Motor neuron (in vitro differentiated cells): ENCODE measurements around the gene TM6SF1. TPM values are rescaled to one million over a fixed set of nuclear protein-coding genes. Genes with fewer than 3 reads are reported as not detected.
"Not testable (repeated sequence)": the region's sequence is repeated elsewhere in the genome, so short reads cannot be mapped to it uniquely, and the experiment has no call there.

ENCODE experiments used
- ATAC-seq, 8 experiments: fragments of 200-7000 bp; cut with Tn5 transposase; replicated peaks in 6 of 8; 2 replicates each; pipeline ENCODE4 v1.8.0; 2021; ENCODE audit warnings: mild to moderate bottlenecking in 8 of 8, moderate library complexity in 8 of 8
- H3K27ac ChIP-seq, 2 donors: fragments of 250-450 bp; sonication (Bioruptor Pico); 2 replicates each; pipeline ENCODE4 v1.9.0; 2021; ENCODE audit warnings: antibody characterized with exemption in 2 of 2, mild to moderate bottlenecking in 2 of 2, moderate library complexity in 1 of 2
- H3K4me1 ChIP-seq, 2 donors: fragments of 250-450 bp; sonication (Bioruptor Pico); replicated peaks in 1 of 2; 2 replicates each; pipeline ENCODE4 v1.6.1; 2021; ENCODE audit warnings: antibody characterized with exemption in 2 of 2, mild to moderate bottlenecking in 2 of 2, moderate library complexity in 1 of 2
- H3K4me3 ChIP-seq, 5 donors: fragments of 250-450 bp; sonication (Bioruptor Pico); 2 replicates each; pipeline ENCODE4 v1.9.0; 2021; ENCODE audit warnings: antibody characterized with exemption in 5 of 5, mild to moderate bottlenecking in 5 of 5, moderate library complexity in 4 of 5
- whole genome bisulfite sequencing, 10 experiments: fragments of 450-650 bp; shearing (Covaris generic); methylation state at CpG; one replicate each; pipeline ENCODE4 v1.0.0; 2022; 5-methylcytosine and 5-hydroxymethylcytosine counted together
- in situ Hi-C, 9 experiments: fragments of 400-800 bp; cut with MboI; loops; one replicate each; pipeline ENCODE4 v1.15.0; 2021; ENCODE audit warnings: low sequenced_read_pairs in 9 of 9, low pct_unique_long_range_greater_than_20kb in 2 of 9; ENCODE audit not compliant: unreplicated experiment in 9 of 9
- total RNA-seq, 8 experiments: library from RNA; unstranded; fragments of 300-600 nt; gene quantifications; 2 replicates each; pipeline versions ENCODE4 v1.2.3 to v1.2.4, GENCODE V29; 2022

The TM6SF1 gene
- total RNA-seq, 8 experiments from 2014 or later, result 0.33 to 4.3 (median 0.78) TPM; not detected in 2

DNA sequence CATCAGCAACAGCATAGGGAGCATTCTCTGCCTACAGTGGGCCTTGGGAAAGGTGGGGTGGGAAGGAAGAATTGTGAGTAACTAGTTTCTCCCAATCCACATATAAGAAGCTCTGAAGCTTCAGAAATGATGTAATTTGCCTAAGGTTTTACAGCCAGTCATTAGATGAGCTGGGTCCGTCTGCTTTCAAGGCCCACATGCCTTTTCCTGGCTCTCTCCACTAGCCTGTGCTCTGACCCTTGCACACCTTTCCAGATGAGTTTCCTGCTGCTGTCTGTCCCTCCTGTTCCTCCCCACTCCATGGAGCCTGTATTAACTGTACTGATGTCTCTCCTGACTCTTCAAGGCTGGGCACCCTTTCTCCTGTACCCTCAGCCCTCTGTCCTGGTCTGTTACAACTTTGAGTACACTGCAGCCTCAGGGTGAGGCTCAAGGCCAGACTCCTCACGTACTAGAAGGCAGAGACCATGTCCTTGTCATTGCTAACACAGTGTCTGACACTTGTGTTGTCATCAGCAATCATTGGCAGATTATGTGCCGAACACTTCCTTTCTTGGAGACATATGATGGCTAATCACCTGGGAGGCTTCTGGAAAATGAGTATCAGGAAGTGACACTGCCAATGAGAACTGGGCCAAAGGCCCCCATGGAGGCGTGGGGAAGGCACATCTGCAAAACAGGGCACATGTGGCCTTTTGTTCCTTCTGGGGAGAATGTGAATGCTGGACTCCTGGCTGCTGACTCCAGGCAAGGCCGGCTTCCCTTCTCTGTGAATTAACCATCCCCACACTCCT lies 6.6 kb downstream of the TM6SF1 start:
- no peak for ATAC-seq
- 79 to 100% (median 86%) methylated on average over 1 to 3 of the region's 5 CpGs; no CpG with 5 or more reads in 1 of the 10 experiments for WGBS, 10 experiments
- Histone ChIP-seq H3K4me3 (no peak overlapping the region), H3K4me1 (no peaks in the 10 kb centered on the region), H3K27ac (no peak overlapping the region)
- in situ Hi-C loops, result no loop called here

GRCh38 chr15:83114856-83115255 lies 7.4 kb downstream of the TM6SF1 start:
- ATAC-seq, result no peak
- Histone ChIP-seq H3K4me3 (no peak overlapping the region), H3K4me1 (no peaks in the 10 kb centered on the region), H3K27ac (no peak overlapping the region)
- WGBS, 10 experiments, result 72 to 100% (median 86%) methylated on average over 1 to 5 of the region's 6 CpGs; no CpG with 5 or more reads in 2 of the 10 experiments
- in situ Hi-C loops, result no loop called here

GRCh38 chr15:83115410-83115809 lies 8.0 kb downstream of the TM6SF1 start:
- 20 to 100% (median 91%) methylated on average over 1 to 3 of the region's 3 CpGs; no CpG with 5 or more reads in 4 of the 10 experiments for WGBS, 10 experiments
- no peak overlapping the region for H3K27ac ChIP-seq
- in situ Hi-C loops, result no loop called here
- no peaks in the 10 kb centered on the region for H3K4me1 ChIP-seq
- H3K4me3 ChIP-seq, result no peak overlapping the region
- no peak for ATAC-seq

GRCh38 chr15:83115831-83116565 lies 8.6 kb downstream of the TM6SF1 start:
- 76 to 98% (median 89%) methylated on average over 6 to 10 of the region's 11 CpGs; no CpG with 5 or more reads in 3 of the 10 experiments for WGBS, 10 experiments
- in situ Hi-C loops, result no loop called here
- H3K4me1 ChIP-seq, result no peaks in the 10 kb centered on the region
- H3K27ac ChIP-seq, result no peak overlapping the region
- ATAC-seq, result no peak
- no peak overlapping the region for H3K4me3 ChIP-seq

GRCh38 chr15:83118291-83118827 lies 10.9 kb downstream of the TM6SF1 start:
- WGBS, 10 experiments, result 32 to 85% (median 73%) methylated on average over 2 to 6 of the region's 6 CpGs
- ATAC-seq, result no peak
- Histone ChIP-seq H3K4me1 (no peaks in the 10 kb centered on the region), H3K27ac (no peak overlapping the region), H3K4me3 (no peak overlapping the region)
- in situ Hi-C loops, result no loop called here

GRCh38 chr15:83118968-83119367 lies 11.5 kb downstream of the TM6SF1 start:
- no peak overlapping the region for H3K4me3 ChIP-seq
- 0 to 100% (median 92%) methylated on average over 1 to 4 of the region's 4 CpGs; no CpG with 5 or more reads in 2 of the 10 experiments for WGBS, 10 experiments
- in situ Hi-C loops, result no loop called here
- H3K27ac ChIP-seq, result no peak overlapping the region
- H3K4me1 ChIP-seq, result no peaks in the 10 kb centered on the region
- no peak for ATAC-seq

- in situ Hi-C loops, result no loop called here
- no peak for ATAC-seq
- WGBS, 10 experiments, result 44 to 100% (median 94%) methylated on average over 1 to 7 of the region's 9 CpGs; no CpG with 5 or more reads in 2 of the 10 experiments
- no peaks in the 10 kb centered on the region for H3K4me1 ChIP-seq
- no peak overlapping the region for H3K27ac ChIP-seq
- no peak overlapping the region for H3K4me3 ChIP-seq
Measured at GRCh38 chr15:83119968-83120581, 12.6 kb downstream of the TM6SF1 start.

GRCh38 chr15:83123529-83123928 lies 16.1 kb downstream of the TM6SF1 start:
- no peak overlapping the region for H3K4me3 ChIP-seq
- H3K4me1 ChIP-seq, result no peaks in the 10 kb centered on the region
- H3K27ac ChIP-seq, result no peak overlapping the region
- 89 to 100% (median 100%) methylated on average over 1 of the region's 1 CpG; no CpG with 5 or more reads in 2 of the 10 experiments for WGBS, 10 experiments
- ATAC-seq, result peak in 1 of 8 experiments; percentile 30
- in situ Hi-C loops, result no loop called here

DNA sequence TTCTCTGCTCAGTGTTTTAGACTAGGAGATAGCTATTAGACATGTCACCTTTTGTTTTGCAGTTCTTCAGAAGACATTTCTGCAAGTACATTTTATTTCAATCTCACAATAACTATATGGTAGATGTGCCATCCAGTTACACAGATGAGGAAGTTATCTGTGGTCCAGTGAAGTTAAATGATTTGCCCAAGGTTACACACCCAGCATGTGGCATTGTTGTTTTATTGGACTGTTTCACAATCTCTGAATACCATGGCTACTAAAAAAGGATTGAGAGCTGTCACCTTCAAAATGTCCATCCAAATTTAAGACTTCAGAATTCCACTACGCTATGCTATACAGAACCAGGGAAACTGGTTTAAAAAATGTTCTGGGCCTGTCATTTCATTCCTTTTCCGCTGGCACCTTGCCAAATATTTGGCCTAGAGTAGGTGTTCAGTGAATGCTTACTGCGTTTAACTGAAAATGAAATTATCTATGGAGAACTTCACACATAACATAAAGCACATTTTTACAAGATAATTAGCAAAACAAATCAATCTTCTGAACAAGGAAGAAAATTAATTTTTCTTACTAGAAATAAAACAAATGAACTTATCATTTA lies 20.2 kb downstream of the TM6SF1 start:
- no peak overlapping the region for H3K4me3 ChIP-seq
- whole genome bisulfite sequencing, 10 experiments, result 42 to 100% (median 93%) methylated on average over 1 to 3 of the region's 3 CpGs
- no peak overlapping the region for H3K27ac ChIP-seq
- ATAC-seq, result no peak
- in situ Hi-C loops, result no loop called here
- no peaks in the 10 kb centered on the region for H3K4me1 ChIP-seq

GRCh38 chr15:83129791-83130190 lies 22.3 kb downstream of the TM6SF1 start:
- 80 to 100% (median 100%) methylated on average over 1 of the region's 2 CpGs; no CpG with 5 or more reads in 5 of the 10 experiments for WGBS, 10 experiments
- in situ Hi-C loops, result no loop called here

DNA sequence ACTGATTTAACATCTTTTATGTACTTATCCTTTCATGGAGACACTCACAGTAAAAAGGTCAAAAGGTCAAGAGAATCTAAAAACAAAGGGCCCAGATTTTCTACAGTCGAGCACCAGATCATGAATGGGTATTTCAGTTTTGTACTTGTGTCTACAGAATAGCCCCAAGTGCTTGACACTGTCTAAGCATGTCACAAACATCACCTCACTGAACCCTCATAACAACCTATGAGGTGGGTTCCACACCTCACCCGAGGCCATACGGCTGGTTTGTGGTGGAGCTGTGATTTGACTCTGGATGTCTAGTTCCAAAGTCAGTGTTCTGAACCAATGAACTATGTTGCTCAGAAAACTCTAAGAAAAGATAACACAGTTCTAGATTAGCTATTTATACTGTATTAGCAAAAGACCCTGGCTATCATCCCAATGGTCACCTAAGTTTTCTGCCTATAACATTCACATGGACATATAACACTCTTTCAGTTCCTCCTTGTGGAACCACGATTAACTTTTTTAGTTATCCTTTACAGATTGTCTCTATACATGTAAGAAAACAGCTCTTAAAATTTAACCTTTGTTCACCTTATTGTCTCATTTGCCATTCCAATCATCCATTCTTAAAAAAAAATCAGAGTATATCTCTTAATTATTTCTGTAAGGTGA lies 25.5 kb downstream of the TM6SF1 start:
- no peaks in the 10 kb centered on the region for H3K4me1 ChIP-seq
- no peak overlapping the region for H3K27ac ChIP-seq
- ATAC-seq, result no peak
- no peak overlapping the region for H3K4me3 ChIP-seq
- in situ Hi-C loops, result no loop called here
- WGBS, 10 experiments, result 56 to 100% (median 80%) methylated on average over 1 to 3 of the region's 4 CpGs; no CpG with 5 or more reads in 1 of the 10 experiments

More at GRCh38 chr15:83129791-83130190, 22.3 kb downstream of the TM6SF1 start:
- H3K4me1 ChIP-seq, result no peaks in the 10 kb centered on the region
- H3K27ac ChIP-seq, result no peak overlapping the region
- H3K4me3 ChIP-seq, result no peak overlapping the region
- ATAC-seq, result no peak

DNA sequence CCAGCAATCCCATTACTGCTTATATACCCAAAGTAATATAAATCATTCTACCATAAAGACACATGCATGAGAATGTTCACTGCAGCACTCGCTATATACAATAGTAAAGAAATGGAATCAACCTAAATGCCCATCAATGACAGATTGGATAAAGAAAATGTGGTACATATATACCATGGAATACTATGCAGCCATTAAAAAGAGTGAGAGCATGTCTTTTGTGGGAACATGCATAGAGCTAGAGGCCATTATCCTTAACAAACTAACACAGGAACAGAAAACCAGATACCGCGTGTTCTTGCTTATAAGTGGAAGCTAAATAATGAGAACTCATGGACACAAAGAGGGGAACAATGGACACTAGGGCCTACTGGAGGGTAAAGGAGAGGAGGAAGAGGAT lies 34.7 kb downstream of the TM6SF1 start:
- ATAC-seq, H3K4me1 ChIP-seq, in situ Hi-C loops, H3K4me3 ChIP-seq, H3K27ac ChIP-seq: not testable (repeated sequence)
- WGBS, 10 experiments, result 83 to 100% (median 94%) methylated on average over 2 to 3 of the region's 3 CpGs; no CpG with 5 or more reads in 1 of the 10 experiments
